Measurements from ENCODE around the gene NYAP1. TPM values are rescaled to one million over a fixed set of nuclear protein-coding genes. Genes with fewer than 3 reads are reported as not detected.

Gene NYAP1
- total and polyA plus RNA-seq, 2 of the 8 experiments (the other 6 are each of a cell fraction or from before 2014, with no cell fraction given), result 1.9 to 4.6 TPM

DNA sequence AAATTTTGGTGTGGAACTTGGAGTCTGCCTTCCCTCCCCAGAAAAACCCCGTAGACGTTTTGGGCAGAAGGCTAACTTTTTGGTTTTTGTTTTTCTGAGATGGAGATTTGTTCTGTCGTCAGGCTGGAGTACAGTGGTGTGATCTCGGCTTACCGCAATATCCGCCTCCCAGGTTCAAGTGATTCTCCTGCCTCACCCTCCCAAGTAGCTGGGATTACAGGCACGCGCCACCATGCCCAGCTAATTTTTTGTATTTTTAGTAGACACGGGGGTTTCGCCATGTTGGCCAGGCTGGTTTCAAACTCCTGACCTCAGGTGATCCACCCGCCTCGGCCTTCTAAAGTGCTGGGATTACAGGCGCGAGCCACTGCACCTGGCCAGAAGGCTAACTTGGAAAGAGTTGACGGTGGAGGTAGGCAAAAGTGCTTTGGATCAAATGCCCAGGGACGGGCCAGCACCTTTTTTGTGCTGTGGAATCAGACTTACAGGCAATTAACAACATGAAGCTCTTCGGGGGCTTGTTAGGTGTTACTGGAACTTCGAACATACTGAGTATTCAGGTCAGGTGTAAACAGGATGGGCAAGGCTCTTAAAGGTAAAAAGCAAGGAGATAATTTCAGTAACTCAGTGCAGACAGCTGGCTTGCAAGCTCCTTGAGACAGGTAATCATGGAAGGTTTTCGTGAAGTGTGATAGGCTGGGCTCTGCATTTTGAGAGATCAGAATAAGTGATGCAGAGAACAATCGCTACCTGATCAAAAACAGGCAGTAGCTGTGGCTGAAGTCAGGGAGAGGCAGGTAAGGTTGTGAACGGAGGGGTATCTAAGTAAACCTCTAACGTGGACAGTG is 49.2 kb upstream of the NYAP1 start:
- no peaks in the 10 kb centered on the region for H3K9me3 ChIP-seq (ENCODE audit: insufficient read depth in 2 of 2, low read depth in 1 of 2, low read length in 1 of 2)
- H3K14ac ChIP-seq (ENCODE audit: insufficient read length), result no peak overlapping the region
- no peak overlapping the region for H4K91ac ChIP-seq (replicated peaks; ENCODE audit: insufficient read length, low read length)
- H3K4me2 ChIP-seq (ENCODE audit: insufficient read depth in 1 of 2, low read depth in 2 of 2, low read length in 2 of 2), result peak overlapping the region; percentile 76 to 97
- H3K9ac ChIP-seq (replicated peaks in 1 of 4; ENCODE audit: extremely low read depth in 1 of 4, low read depth in 3 of 4, low read length in 3 of 4), result 0 out of 7 replicates have a peak overlapping the region, but pooled peaks of 1 of the 4 experiments have one; percentile 1
- peaks cover 2% of the 10 kb centered on the region for H3K79me1 ChIP-seq (ENCODE audit: low read depth, low read length)
- H3K4ac ChIP-seq (replicated peaks; ENCODE audit: insufficient read length, low read depth, low read length), result no peak overlapping the region
- no peak overlapping the region for H2BK20ac ChIP-seq (ENCODE audit: low read length)
- H3K4me1 ChIP-seq (replicated peaks in 1 of 4; ENCODE audit: control insufficient read depth in 3 of 4, insufficient read depth in 4 of 4, low read length in 3 of 4), result peaks cover 4 to 17% (median 10%) of the 10 kb centered on the region in 4 experiments
- H2AFZ ChIP-seq (ENCODE audit: low read length), result no peak overlapping the region
- peaks cover 0 to 49% of the 10 kb centered on the region in 2 experiments; a peak in 3 of 4 replicates for H3K79me2 ChIP-seq (ENCODE audit: control insufficient read depth in 1 of 2, insufficient read depth in 2 of 2, low read length in 2 of 2)
- POLR2A ChIA-PET (ENCODE audit: partially characterized antibody), result interaction anchor here (0.6 to 5.2 kb wide), 10 partner anchors 10 to 1045 kb away, joined by 3 to 55 read pairs (median 3); partner anchors contain the start of gene FBXO24
- H3K27ac ChIP-seq (ENCODE audit: low read depth, low read length), result no peak overlapping the region; the same call in 1 of the 2 replicates
- H2BK12ac ChIP-seq (ENCODE audit: low read depth, low read length), result 0 out of 2 replicates have a peak overlapping the region, but pooled peaks have one; percentile 17
- peak overlapping the region; percentile 68 to 86 (median 83) for H3K4me3 ChIP-seq (ENCODE audit: extremely low read depth in 1 of 4, insufficient read depth in 2 of 4, low read depth in 3 of 4, low read length in 4 of 4)
- no peak overlapping the region for H3K23ac ChIP-seq (ENCODE audit: insufficient read length)
- DNase-seq (ENCODE audit: low read depth in 1 of 2, low spot score in 2 of 2) (no peak), FAIRE-seq (no peak)
- no peak overlapping the region for H2AK5ac ChIP-seq (ENCODE audit: low read depth, low read length)
- WGBS, 2 experiments (ENCODE audit: extremely low coverage in 1 of 2, insufficient coverage in 1 of 2, insufficient read length in 1 of 2, insufficient replicate concordance in 2 of 2, low coverage in 1 of 2, low lambda C conversion rate in 2 of 2, missing lambda C conversion rate in 1 of 2), result 83% methylated on average over 22 of the region's 22 CpGs; no CpG with 5 or more reads in 1 of the 2 experiments
- CTCF ChIA-PET (ENCODE audit: partially characterized antibody), result interaction anchor here (0.8 to 2.7 kb wide), 6 partner anchors 10 to 35 kb away, joined by 3 to 9 read pairs (median 4); no protein-coding TSS in a partner anchor
- peaks cover 2 to 44% (median 18%) of the 10 kb centered on the region in 4 experiments; a peak in 6 of 8 replicates for H3K36me3 ChIP-seq (ENCODE audit: control insufficient read depth in 2 of 4, insufficient read depth in 4 of 4, low read length in 3 of 4)
- H2BK15ac ChIP-seq (ENCODE audit: low read length), result no peak overlapping the region
- H3K56ac ChIP-seq (replicated peaks; ENCODE audit: insufficient read length, low read depth, low read length), result no peak overlapping the region
- peaks cover 8% of the 10 kb centered on the region in 2 experiments for H4K20me1 ChIP-seq (replicated peaks in 1 of 2; ENCODE audit: control insufficient read depth in 1 of 2, insufficient read depth in 2 of 2, low read length in 2 of 2)
- no peaks in the 10 kb centered on the region for H3K27me3 ChIP-seq (replicated peaks in 1 of 4; ENCODE audit: control insufficient read depth in 3 of 4, extremely low read depth in 1 of 4, insufficient read depth in 3 of 4, low read length in 3 of 4)
- no peak overlapping the region for H2BK120ac ChIP-seq (replicated peaks; ENCODE audit: low read depth, low read length)
- no peak overlapping the region for H3K18ac ChIP-seq (ENCODE audit: extremely low read depth, low read length)
- no peak overlapping the region for H2BK5ac ChIP-seq (ENCODE audit: low read depth, low read length)
- no peak overlapping the region for H4K5ac ChIP-seq (ENCODE audit: insufficient read length, low read depth, low read length)
- H3K23me2 ChIP-seq (ENCODE audit: low read depth, low read length), result peaks cover 4% of the 10 kb centered on the region; the same call in 1 of the 2 replicates
- H4K8ac ChIP-seq (ENCODE audit: extremely low read depth, insufficient read depth, low read length), result no peak overlapping the region
- TF ChIP-seq TAF1 (IDR thresholded peaks at IDR 0.05; ENCODE audit: low read depth, low read length) (no peak), KDM4A (IDR thresholded peaks at IDR 0.05; ENCODE audit: low read depth, low read length, severe bottlenecking) (no peak), JUND (IDR thresholded peaks at IDR 0.05; ENCODE audit: low read length) (no peak), HDAC6 (IDR thresholded peaks at IDR 0.05; ENCODE audit: low read depth, low read length) (no peak), TEAD4 (IDR thresholded peaks at IDR 0.05; ENCODE audit: low read depth, low read length) (no peak), TBP (IDR thresholded peaks at IDR 0.05; ENCODE audit: low read depth, low read length) (no peak), KDM1A (IDR thresholded peaks at IDR 0.05; ENCODE audit: borderline replicate concordance, low read length) (no peak), SIN3A (conservative IDR thresholded peaks at IDR 0.05 in 1 of 2, IDR thresholded peaks at IDR 0.05 in 1 of 2; ENCODE audit: low read depth in 1 of 2, low read length in 2 of 2) (no peak), PHF8 (conservative IDR thresholded peaks at IDR 0.05; ENCODE audit: low read depth, low read length) (no peak), GTF2F1 (IDR thresholded peaks at IDR 0.05; ENCODE audit: borderline replicate concordance, low read depth, low read length) (no peak), CHD2 (IDR thresholded peaks at IDR 0.05; ENCODE audit: low read length) (no peak)

Measured in H1 (cell line).